AG04449 (cell line): ENCODE results near the gene CIBAR2.

Experiments
- CTCF ChIA-PET: fragments of 350-600 bp; formaldehyde crosslinking; extraction: SDS; loops from one replicate; lab custom pipeline; 2021; ENCODE audit warnings: antibody characterized with exemption; lab: Yijun Ruan, JAX
- POLR2A ChIA-PET: fragments of 400-600, 350-600 bp; formaldehyde crosslinking; extraction: SDS; loops from one replicate; lab custom pipeline; 2020; ENCODE audit warnings: antibody characterized with exemption, inconsistent platforms; lab: Yijun Ruan, JAX
- DNase-seq: peaks from one replicate; pipeline ENCODE4 v3.0.0-alpha.2; 2010; ENCODE audit warnings: low read depth, low spot score
- H3K4me3 ChIP-seq: 2 replicates; pipeline ENCODE4 v1.5.1; 2011; ENCODE audit warnings: low read depth, mild to moderate bottlenecking, control low read depth, low read length
- CTCF ChIP-seq: IDR thresholded peaks from one replicate; pipeline ENCODE4 v1.5.1; 2011; ENCODE audit warnings: mild to moderate bottlenecking, moderate library complexity, low read length, control low read depth, inconsistent platforms; ENCODE audit not compliant: insufficient read depth; ENCODE audit errors: missing control alignments

The CIBAR2 gene

DNA sequence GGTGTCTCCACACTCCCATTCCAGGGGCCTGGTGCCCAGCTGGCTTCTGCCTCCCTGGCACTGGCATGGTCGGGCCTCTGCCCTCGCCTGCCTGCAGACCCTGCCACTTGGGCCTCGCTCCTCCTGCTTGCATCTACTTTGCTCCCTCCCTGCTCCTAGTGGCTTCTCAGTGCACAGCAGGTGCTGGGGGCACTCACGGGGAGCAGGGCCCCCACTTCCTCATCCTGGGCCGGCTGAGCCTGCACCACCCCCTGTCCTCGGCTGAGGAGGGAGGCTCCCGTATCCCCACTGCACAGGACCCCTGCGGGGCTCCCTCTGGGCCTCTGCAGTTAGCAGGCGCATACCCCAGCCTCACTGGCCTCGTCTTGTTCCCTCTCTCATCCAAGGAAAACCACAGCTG is 35.2 kb downstream of the CIBAR2 start:
- POLR2A ChIA-PET = no interaction called here

DNA sequence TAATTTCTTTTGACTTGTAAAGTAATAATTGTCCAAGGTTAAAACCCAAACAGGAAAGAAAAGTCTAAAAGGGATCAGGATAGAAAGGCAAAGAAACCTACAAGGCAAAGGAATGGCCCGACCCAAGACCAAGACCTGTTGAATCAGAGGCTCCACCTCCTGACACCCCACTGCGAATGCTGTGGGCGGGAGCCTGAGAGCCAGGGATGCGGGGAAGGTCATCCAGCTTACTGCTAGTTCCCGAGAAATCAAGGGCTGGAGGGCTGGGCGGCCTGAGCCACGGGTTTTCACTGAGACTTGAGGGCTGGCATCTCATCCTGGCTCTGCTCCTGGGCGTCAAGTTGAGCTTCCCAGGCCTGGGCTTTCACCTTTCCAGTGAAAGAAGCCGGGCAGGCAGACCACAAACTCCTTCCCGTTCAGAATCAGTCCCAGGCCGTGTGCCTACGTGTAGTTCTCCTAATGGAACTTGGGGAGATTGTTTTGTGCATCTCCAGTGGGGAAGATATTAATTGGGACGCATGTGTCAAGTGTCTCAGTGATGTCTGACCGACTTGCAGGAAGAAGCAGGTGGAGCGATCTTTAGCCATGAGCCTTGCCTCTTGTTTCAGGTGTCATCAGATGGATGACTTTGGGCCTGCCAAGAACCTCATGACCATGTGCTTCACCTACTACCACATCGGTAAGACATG is 36.9 kb downstream of the CIBAR2 start:
- TF ChIP-seq CTCF = no peak
- ChIA-PET CTCF (interaction anchor here (1.1 kb wide), 1 partner anchor 19 kb away, joined by 5 read pairs; no protein-coding TSS in a partner anchor), POLR2A (no interaction called here)
- DNase-seq = no peak
- H3K4me3 ChIP-seq = no peak overlapping the region

More for the DNA sequence above, 35.2 kb downstream of the CIBAR2 start:
- DNase-seq = no peak
- no peak for TF ChIP-seq CTCF
- no peak overlapping the region for H3K4me3 ChIP-seq
- CTCF ChIA-PET = interaction anchor here (0.9 to 1.1 kb wide), 4 partner anchors 10 to 21 kb away, joined by 3 to 5 read pairs (median 4); no protein-coding TSS in a partner anchor

GRCh38 chr16:85074225-85074914 is 37.9 kb downstream of the CIBAR2 start:
- no peak overlapping the region for H3K4me3 ChIP-seq
- DNase-seq = no peak
- CTCF ChIA-PET = no interaction called here
- POLR2A ChIA-PET = no interaction called here
- no peak for TF ChIP-seq CTCF

DNA sequence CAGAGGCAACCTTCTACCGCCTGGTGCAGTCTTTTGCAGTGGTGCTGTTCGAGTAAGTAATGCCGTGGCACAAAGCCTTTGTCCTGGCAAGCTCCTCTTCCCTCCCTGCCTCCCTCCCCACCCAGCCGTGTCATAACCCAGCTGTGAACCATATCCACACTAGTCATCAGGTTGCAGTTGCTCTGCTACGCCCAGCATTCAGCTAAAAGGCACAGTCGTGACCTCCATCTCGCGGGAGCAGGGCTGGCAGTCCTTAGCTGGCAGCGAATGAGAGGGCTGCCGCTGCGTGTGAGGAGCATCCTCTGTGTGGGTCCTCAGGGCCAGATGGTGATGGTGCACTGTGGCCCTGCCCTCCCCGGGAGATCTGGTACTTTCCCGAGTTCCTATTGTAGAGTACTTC is 39.3 kb downstream of the CIBAR2 start:
- ChIA-PET CTCF (interaction anchor here (1.3 kb wide), 1 partner anchor 16 kb away, joined by 6 read pairs; no protein-coding TSS in a partner anchor), POLR2A (interaction anchor here (1.2 kb wide), 1 partner anchor 46 kb away, joined by 4 read pairs; the partner anchor contains the start of gene KIAA0513)

GRCh38 chr16:85072076-85072860 is 40.0 kb downstream of the CIBAR2 start:
- CTCF ChIA-PET = interaction anchor here (0.7 to 2.0 kb wide), 5 partner anchors 15 to 594 kb away, joined by 3 to 6 read pairs (median 3); no protein-coding TSS in a partner anchor
- TF ChIP-seq CTCF = no peak
- no peak for DNase-seq
- H3K4me3 ChIP-seq = no peak overlapping the region
- POLR2A ChIA-PET = interaction anchor here (1.2 kb wide), 1 partner anchor 45 kb away, joined by 4 read pairs; the partner anchor contains the start of gene KIAA0513

More for the DNA sequence above, 39.3 kb downstream of the CIBAR2 start:
- DNase-seq = no peak
- TF ChIP-seq CTCF = no peak
- H3K4me3 ChIP-seq = no peak overlapping the region; the same call in 1 of the 2 replicates
